DND-41 (cell line): ENCODE data around the gene HRH2.
A peak's percentile ranks its signal among the peaks of the same experiment; 100 is the strongest.

ENCODE experiments used
- ATAC-seq: fragments of 200-7000 bp; cut with Tn5 transposase; 3 replicates; pipeline ENCODE4 v1.9.1; 2021; ENCODE audit warnings: low read depth; ENCODE audit not compliant: insufficient read depth
- DNase-seq: peaks from one replicate; pipeline ENCODE4 v3.0.0-alpha.2; 2020
- H2AFZ ChIP-seq: 2 replicates; pipeline ENCODE4 v1.6.0; 2012; ENCODE audit warnings: low read depth, low read length
- H3K27ac ChIP-seq: 2 replicates; pipeline ENCODE4 v1.5.1; 2012; ENCODE audit warnings: low read length, inconsistent platforms
- H3K27me3 ChIP-seq: fragments of 200-600 bp; sonication (generic); 2 replicates; pipeline ENCODE4 v1.6.0; 2012; ENCODE audit warnings: low read length, mild to moderate bottlenecking, inconsistent platforms; ENCODE audit not compliant: insufficient read depth, poor library complexity
- H3K36me3 ChIP-seq: 2 replicates; pipeline ENCODE4 v1.5.1; 2012; ENCODE audit warnings: low read length, inconsistent platforms; ENCODE audit not compliant: insufficient read depth
- H3K4me1 ChIP-seq: 2 replicates; pipeline ENCODE4 v1.5.1; 2012; ENCODE audit warnings: mild to moderate bottlenecking, low read length; ENCODE audit not compliant: insufficient read depth
- H3K4me2 ChIP-seq: 2 replicates; pipeline ENCODE4 v1.6.0; 2012; ENCODE audit warnings: mild to moderate bottlenecking, moderate library complexity, low read length, inconsistent platforms; ENCODE audit not compliant: insufficient read depth
- H3K4me3 ChIP-seq, 2 experiments: fragments of 200-600 bp in 1 of 2; shearing (Covaris generic) in 1 of 2; 2 replicates each; pipeline ENCODE4 v1.5.1; 2012 to 2016; ENCODE audit warnings: inconsistent platforms in 2 of 2, low read length in 2 of 2, mild to moderate bottlenecking in 2 of 2, low read depth in 1 of 2, moderate library complexity in 1 of 2
- H3K79me2 ChIP-seq: 2 replicates; pipeline ENCODE4 v1.6.0; 2012; ENCODE audit warnings: low read length, inconsistent platforms; ENCODE audit not compliant: insufficient read depth
- H3K9ac ChIP-seq: 2 replicates; pipeline ENCODE4 v1.6.0; 2012; ENCODE audit warnings: low read depth, mild to moderate bottlenecking, inconsistent platforms, low read length, moderate library complexity
- H3K9me3 ChIP-seq: 2 replicates; pipeline ENCODE4 v1.5.1; 2012; ENCODE audit warnings: low read length, moderate library complexity, mild to moderate bottlenecking, inconsistent platforms; ENCODE audit not compliant: insufficient read depth, severe bottlenecking
- H4K20me1 ChIP-seq: 2 replicates; pipeline ENCODE4 v1.6.0; 2012; ENCODE audit warnings: low read length; ENCODE audit not compliant: insufficient read depth
- CTCF ChIP-seq: IDR thresholded peaks from 2 replicates; pipeline ENCODE4 v1.5.1; 2012; ENCODE audit warnings: borderline replicate concordance, low read length, moderate library complexity, mild to moderate bottlenecking; ENCODE audit not compliant: poor library complexity, severe bottlenecking; ENCODE audit errors: extremely low read depth
- EZH2 ChIP-seq: IDR thresholded peaks from 3 replicates; pipeline ENCODE4 v1.6.1; 2012; ENCODE audit warnings: borderline replicate concordance, low read depth, mild to moderate bottlenecking, moderate library complexity, low read length, inconsistent platforms; ENCODE audit not compliant: severe bottlenecking

The HRH2 gene

DNA sequence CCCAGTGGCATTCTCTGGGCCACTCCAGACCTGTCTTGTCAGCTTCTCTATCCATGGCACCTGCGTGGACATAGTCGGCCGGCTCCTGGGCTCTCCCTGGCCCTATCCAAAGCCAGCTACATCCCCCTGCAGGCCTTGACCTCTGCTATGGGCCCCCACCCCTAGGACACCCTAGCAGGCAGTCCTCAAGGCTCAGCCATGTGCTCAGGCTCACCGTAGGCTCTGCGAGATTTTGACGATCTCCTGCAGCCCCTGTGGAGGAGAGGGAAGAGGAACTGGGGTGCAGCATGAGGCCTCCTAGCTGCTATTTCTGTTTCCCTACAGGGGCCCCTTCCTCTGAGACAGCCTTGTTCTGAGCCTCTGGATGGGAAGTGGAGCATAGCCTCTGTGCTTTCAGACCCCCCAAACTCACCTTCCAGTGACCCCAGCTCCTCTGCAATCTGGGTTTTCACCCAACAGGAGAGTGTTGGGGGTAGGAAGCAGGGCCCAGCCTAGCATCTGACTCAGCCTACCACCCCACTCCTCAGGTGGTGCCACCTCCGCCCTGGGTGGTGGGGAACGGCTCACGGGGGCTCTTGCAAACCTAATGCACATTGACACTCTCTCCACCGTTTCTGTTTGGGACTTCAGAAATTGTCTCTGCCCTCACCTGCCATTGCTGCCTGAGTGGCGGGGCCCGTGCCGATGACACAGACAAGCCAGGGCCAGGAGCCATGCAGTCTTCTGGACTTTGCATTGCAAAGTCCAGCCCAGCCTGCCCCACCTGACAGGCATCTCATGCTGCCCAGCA is 36.7 kb downstream of the HRH2 start:
- H3K9ac ChIP-seq: no peak overlapping the region
- no peak overlapping the region for H3K4me2 ChIP-seq
- H3K79me2 ChIP-seq: no peaks in the 10 kb centered on the region
- H2AFZ ChIP-seq: no peak overlapping the region
- H3K4me1 ChIP-seq: peaks cover 13% of the 10 kb centered on the region
- H3K27me3 ChIP-seq: no peaks in the 10 kb centered on the region
- H3K27ac ChIP-seq: no peak overlapping the region
- no peak overlapping the region for H3K4me3 ChIP-seq
- H3K9me3 ChIP-seq: no peaks in the 10 kb centered on the region
- no peak for TF ChIP-seq EZH2
- TF ChIP-seq CTCF: no peak
- no peaks in the 10 kb centered on the region for H3K36me3 ChIP-seq
- ATAC-seq (no peak), DNase-seq (no peak)
- H4K20me1 ChIP-seq: no peaks in the 10 kb centered on the region; the same call in 1 of the 2 replicates

DNA sequence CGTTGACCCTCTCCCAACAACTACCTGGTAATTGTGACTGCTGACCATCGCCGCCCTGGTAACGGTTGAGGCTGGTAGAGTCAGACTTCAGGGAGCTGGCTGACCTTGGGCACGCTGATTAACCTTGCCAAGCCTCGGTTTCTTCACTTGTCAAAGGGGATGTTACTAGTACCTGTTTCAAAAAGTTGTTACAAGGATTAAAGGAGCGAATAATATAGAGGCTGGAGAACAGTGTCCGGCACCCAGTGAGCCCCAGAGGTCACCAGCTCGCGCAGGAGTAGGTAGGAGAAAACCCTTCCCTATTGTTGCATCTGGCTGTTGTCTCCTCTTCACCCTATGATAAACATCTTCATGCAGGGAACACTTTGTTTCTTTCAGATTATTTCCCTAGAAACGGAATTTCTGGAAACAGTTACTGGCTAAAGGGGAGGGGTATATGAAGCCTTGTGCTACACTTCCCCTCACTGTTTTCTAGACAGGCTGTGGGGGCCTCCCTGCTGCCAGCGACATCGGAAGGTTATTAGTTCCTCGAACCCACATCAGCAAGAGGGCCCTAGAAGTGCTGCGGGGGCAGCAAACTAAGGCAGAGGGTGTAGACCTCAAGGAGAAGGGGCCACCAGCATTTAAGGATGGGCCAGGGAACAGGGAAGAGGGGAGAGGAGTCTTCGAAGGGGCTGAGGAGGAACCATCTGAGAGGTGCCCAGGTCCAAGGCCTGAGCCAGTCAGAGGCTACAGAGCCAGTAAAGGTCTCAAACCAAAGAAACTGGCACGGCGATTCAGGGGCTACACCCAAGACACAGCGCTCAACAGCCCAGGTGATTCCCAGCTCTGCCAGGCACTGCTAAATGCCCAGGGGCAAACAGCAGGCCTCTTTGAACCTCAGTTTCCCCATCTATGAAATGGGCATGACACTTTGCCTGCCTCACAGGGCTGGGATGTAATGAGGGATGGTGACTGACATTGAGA is 37.6 kb downstream of the HRH2 start:
- DNase-seq (no peak), ATAC-seq (no peak)
- Histone ChIP-seq H4K20me1 (no peaks in the 10 kb centered on the region; the same call in 1 of the 2 replicates), H2AFZ (0 out of 2 replicates have a peak overlapping the region, but pooled peaks have one; percentile 28), H3K27ac (peak overlapping the region; percentile 52; the same call in 1 of the 2 replicates), H3K9ac (no peak overlapping the region), H3K9me3 (no peaks in the 10 kb centered on the region), H3K4me1 (peaks cover 13% of the 10 kb centered on the region), H3K79me2 (no peaks in the 10 kb centered on the region), H3K27me3 (no peaks in the 10 kb centered on the region), H3K36me3 (no peaks in the 10 kb centered on the region), H3K4me3 (no peak overlapping the region), H3K4me2 (peak overlapping the region; percentile 54; the same call in 1 of the 2 replicates)
- TF ChIP-seq EZH2 (no peak), CTCF (no peak)

- ATAC-seq: peak; percentile 89
- Histone ChIP-seq H3K27me3 (no peaks in the 10 kb centered on the region), H4K20me1 (no peaks in the 10 kb centered on the region; the same call in 1 of the 2 replicates), H3K79me2 (no peaks in the 10 kb centered on the region), H3K4me1 (peaks cover 13% of the 10 kb centered on the region), H3K4me3 (0 out of 4 replicates have a peak overlapping the region, but pooled peaks of 1 of the 2 experiments have one; percentile 18), H3K36me3 (no peaks in the 10 kb centered on the region), H3K9ac (peak overlapping the region; percentile 10; the same call in 1 of the 2 replicates), H2AFZ (peak overlapping the region; percentile 28), H3K9me3 (no peaks in the 10 kb centered on the region), H3K4me2 (peak overlapping the region; percentile 54), H3K27ac (peak overlapping the region; percentile 52)
- peak; percentile 90 for DNase-seq
- TF ChIP-seq EZH2: no peak
- peak; percentile 93 for TF ChIP-seq CTCF
Measured at GRCh38 chr5:175696139-175696854, 38.4 kb downstream of the HRH2 start.
